ENCODE data around the gene NRP1.

DNA sequence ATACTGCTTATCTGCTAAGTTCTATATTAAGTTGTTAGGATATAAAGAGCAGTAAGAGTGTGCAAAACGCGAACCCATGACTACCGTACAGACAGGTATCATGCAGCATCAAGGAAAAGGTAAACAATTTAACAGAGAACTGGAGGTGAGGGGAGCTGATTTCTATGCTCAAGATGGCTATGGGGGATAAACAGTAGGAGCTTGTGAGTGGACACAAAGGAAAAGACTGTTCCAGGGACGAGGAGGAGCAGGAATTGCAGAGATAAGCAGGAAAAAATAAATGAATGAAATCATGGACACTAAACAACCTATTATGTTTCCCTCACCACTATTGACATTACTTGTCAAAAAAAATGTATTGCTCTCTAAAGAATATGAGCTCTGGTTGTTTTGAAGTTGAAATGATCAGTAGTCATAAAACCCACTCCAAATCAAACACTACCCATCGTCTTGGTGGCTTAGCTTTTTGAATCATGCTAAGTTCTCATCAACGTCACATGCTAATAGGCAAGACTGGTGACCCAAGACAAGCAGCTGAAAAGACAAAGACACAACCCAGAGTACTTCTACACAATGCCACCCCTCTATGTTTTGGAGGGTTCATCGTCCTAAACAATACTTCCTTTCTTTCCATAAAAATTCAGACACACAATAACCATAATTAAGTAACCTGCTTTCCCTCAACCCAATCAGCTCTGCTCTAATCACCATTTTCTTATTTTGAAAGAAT lies 102.7 kb downstream of the NRP1 start:
- TF ChIP-seq EZH2phosphoT487 (IDR thresholded peaks at IDR 0.05; ENCODE audit: borderline replicate concordance, low read length), result no peak
- TF ChIP-seq, protein P1, sequence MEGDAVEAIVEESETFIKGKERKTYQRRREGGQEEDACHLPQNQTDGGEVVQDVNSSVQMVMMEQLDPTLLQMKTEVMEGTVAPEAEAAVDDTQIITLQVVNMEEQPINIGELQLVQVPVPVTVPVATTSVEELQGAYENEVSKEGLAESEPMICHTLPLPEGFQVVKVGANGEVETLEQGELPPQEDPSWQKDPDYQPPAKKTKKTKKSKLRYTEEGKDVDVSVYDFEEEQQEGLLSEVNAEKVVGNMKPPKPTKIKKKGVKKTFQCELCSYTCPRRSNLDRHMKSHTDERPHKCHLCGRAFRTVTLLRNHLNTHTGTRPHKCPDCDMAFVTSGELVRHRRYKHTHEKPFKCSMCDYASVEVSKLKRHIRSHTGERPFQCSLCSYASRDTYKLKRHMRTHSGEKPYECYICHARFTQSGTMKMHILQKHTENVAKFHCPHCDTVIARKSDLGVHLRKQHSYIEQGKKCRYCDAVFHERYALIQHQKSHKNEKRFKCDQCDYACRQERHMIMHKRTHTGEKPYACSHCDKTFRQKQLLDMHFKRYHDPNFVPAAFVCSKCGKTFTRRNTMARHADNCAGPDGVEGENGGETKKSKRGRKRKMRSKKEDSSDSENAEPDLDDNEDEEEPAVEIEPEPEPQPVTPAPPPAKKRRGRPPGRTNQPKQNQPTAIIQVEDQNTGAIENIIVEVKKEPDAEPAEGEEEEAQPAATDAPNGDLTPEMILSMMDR (IDR thresholded peaks at IDR 0.05; ENCODE audit: low read depth, low read length, poor library complexity, severe bottlenecking), result no peak
